Measurements from ENCODE around the gene ITSN1. TPM values are rescaled to one million over a fixed set of nuclear protein-coding genes. Genes with fewer than 3 reads are reported as not detected.

Gene ITSN1
- polyA plus RNA-seq, 1 donor from 2014 or later: 35.1 TPM

GRCh38 chr21:33781121-33781520 is 138.8 kb downstream of the ITSN1 start:
- H4K20me1 ChIP-seq (ENCODE audit: insufficient read depth): no peaks in the 10 kb centered on the region
- H3K79me2 ChIP-seq (replicated peaks; ENCODE audit: insufficient read depth, low read length): no peaks in the 10 kb centered on the region
- no peak overlapping the region for H3K9ac ChIP-seq (ENCODE audit: low read length)
- no peak overlapping the region for H3K4me3 ChIP-seq (ENCODE audit: low read length)
- H3K9me3 ChIP-seq (ENCODE audit: low read length): no peaks in the 10 kb centered on the region
- H3K9me2 ChIP-seq (ENCODE audit: insufficient read depth, low read length): no peaks in the 10 kb centered on the region
- no peaks in the 10 kb centered on the region for H3K27me3 ChIP-seq (ENCODE audit: insufficient read depth, low read depth, low read length)
- TF ChIP-seq, protein P1, sequence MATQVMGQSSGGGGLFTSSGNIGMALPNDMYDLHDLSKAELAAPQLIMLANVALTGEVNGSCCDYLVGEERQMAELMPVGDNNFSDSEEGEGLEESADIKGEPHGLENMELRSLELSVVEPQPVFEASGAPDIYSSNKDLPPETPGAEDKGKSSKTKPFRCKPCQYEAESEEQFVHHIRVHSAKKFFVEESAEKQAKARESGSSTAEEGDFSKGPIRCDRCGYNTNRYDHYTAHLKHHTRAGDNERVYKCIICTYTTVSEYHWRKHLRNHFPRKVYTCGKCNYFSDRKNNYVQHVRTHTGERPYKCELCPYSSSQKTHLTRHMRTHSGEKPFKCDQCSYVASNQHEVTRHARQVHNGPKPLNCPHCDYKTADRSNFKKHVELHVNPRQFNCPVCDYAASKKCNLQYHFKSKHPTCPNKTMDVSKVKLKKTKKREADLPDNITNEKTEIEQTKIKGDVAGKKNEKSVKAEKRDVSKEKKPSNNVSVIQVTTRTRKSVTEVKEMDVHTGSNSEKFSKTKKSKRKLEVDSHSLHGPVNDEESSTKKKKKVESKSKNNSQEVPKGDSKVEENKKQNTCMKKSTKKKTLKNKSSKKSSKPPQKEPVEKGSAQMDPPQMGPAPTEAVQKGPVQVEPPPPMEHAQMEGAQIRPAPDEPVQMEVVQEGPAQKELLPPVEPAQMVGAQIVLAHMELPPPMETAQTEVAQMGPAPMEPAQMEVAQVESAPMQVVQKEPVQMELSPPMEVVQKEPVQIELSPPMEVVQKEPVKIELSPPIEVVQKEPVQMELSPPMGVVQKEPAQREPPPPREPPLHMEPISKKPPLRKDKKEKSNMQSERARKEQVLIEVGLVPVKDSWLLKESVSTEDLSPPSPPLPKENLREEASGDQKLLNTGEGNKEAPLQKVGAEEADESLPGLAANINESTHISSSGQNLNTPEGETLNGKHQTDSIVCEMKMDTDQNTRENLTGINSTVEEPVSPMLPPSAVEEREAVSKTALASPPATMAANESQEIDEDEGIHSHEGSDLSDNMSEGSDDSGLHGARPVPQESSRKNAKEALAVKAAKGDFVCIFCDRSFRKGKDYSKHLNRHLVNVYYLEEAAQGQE (IDR thresholded peaks at IDR 0.05; ENCODE audit: borderline replicate concordance): no peak
- TF ChIP-seq POLR2AphosphoS5 (IDR thresholded peaks at IDR 0.05): no peak
- TF ChIP-seq RAD21 (conservative IDR thresholded peaks at IDR 0.05): no peak
- TF ChIP-seq TAF1 (IDR thresholded peaks at IDR 0.05; ENCODE audit: low read depth): no peak
- no peak for TF ChIP-seq EP300 (conservative IDR thresholded peaks at IDR 0.05; ENCODE audit: poor library complexity, severe bottlenecking)
- TF ChIP-seq EZH2 (IDR thresholded peaks at IDR 0.05; ENCODE audit: borderline replicate concordance, insufficient read depth, low read length, poor library complexity, severe bottlenecking): no peak
- no peak for TF ChIP-seq MXI1 (conservative IDR thresholded peaks at IDR 0.05; ENCODE audit: poor library complexity, severe bottlenecking)
- no peak for TF ChIP-seq SMC3 (conservative IDR thresholded peaks at IDR 0.05; ENCODE audit: poor library complexity)
- no peak for TF ChIP-seq CTCF (IDR thresholded peaks at IDR 0.05; ENCODE audit: poor library complexity, severe bottlenecking)
- H3K27ac ChIP-seq (ENCODE audit: low read length): no peak overlapping the region
- H3K4me2 ChIP-seq (ENCODE audit: low read length): no peak overlapping the region
- H3K36me3 ChIP-seq (ENCODE audit: insufficient read depth, low read length): no peaks in the 10 kb centered on the region
- no peaks in the 10 kb centered on the region for H3F3A ChIP-seq (ENCODE audit: insufficient read depth, low read length, poor library complexity, severe bottlenecking)
- no peak overlapping the region for H2AFZ ChIP-seq (ENCODE audit: low read depth, low read length)

DNA sequence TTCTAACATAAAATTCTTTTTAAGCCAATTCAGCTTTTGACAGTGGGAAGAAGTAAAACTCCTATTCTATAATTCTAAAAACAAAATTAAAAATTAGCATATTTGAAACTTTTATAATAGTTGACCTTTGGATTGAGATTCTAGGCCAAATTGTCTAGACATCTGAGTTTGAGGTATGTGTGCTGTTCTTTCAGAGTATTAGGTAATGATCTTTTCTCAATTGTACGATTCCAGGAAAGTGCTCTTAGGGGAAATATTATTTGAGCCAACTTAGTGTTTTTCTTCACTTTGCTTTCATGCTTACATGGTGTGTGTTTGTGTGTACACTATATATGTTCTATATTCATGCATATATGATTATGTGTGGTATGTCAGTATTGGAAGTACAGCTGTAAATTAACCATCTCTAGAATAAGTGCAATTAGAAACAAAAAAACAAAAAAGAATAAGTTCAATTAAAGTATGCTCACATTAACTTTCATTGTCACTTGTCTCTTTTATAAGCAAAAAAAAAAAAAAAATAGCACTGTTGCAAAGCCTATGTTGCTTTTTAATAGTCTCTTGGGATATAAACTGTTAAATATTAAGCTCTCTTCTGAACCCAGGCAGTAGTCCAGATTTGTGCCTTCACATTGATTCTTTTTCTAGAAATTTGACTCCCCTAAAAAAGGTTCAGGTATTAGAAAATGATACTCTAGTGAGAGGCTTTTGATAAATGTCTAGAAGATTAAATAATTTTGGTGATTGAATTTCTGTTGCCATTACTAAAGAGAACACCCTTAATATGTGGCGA is 141.1 kb downstream of the ITSN1 start:
- Histone ChIP-seq H4K20me1 (ENCODE audit: insufficient read depth) (no peaks in the 10 kb centered on the region), H3K36me3 (ENCODE audit: insufficient read depth, low read length) (no peaks in the 10 kb centered on the region), H3K9ac (ENCODE audit: low read length) (no peak overlapping the region), H3K9me2 (ENCODE audit: insufficient read depth, low read length) (no peaks in the 10 kb centered on the region), H3K27me3 (ENCODE audit: insufficient read depth, low read depth, low read length) (no peaks in the 10 kb centered on the region), H3K4me2 (ENCODE audit: low read length) (no peak overlapping the region), H3K4me3 (ENCODE audit: low read length) (no peak overlapping the region), H3K27ac (ENCODE audit: low read length) (no peak overlapping the region), H3K79me2 (replicated peaks; ENCODE audit: insufficient read depth, low read length) (no peaks in the 10 kb centered on the region), H3F3A (ENCODE audit: insufficient read depth, low read length, poor library complexity, severe bottlenecking) (no peaks in the 10 kb centered on the region), H3K9me3 (ENCODE audit: low read length) (no peaks in the 10 kb centered on the region), H2AFZ (ENCODE audit: low read depth, low read length) (no peak overlapping the region)
- no peak for TF ChIP-seq CTCF (IDR thresholded peaks at IDR 0.05; ENCODE audit: poor library complexity, severe bottlenecking)
- no peak for TF ChIP-seq TAF1 (IDR thresholded peaks at IDR 0.05; ENCODE audit: low read depth)
- TF ChIP-seq EP300 (conservative IDR thresholded peaks at IDR 0.05; ENCODE audit: poor library complexity, severe bottlenecking): no peak
- no peak for TF ChIP-seq MXI1 (conservative IDR thresholded peaks at IDR 0.05; ENCODE audit: poor library complexity, severe bottlenecking)
- TF ChIP-seq, protein P1 (IDR thresholded peaks at IDR 0.05; ENCODE audit: borderline replicate concordance): no peak
- TF ChIP-seq POLR2AphosphoS5 (IDR thresholded peaks at IDR 0.05): no peak
- TF ChIP-seq RAD21 (conservative IDR thresholded peaks at IDR 0.05): no peak
- TF ChIP-seq EZH2 (IDR thresholded peaks at IDR 0.05; ENCODE audit: borderline replicate concordance, insufficient read depth, low read length, poor library complexity, severe bottlenecking): no peak
- TF ChIP-seq SMC3 (conservative IDR thresholded peaks at IDR 0.05; ENCODE audit: poor library complexity): no peak
